HG03045 (cell line): ENCODE measurements around the gene BCKDHB.

Experiments used
- ATAC-seq: cut with Tn5 transposase; IDR thresholded peaks from one replicate; pipeline ENCODE4 v1.9.1; 2021; ENCODE audit warnings: mild to moderate bottlenecking, moderate library complexity; ENCODE audit not compliant: unreplicated experiment

BCKDHB gene

DNA sequence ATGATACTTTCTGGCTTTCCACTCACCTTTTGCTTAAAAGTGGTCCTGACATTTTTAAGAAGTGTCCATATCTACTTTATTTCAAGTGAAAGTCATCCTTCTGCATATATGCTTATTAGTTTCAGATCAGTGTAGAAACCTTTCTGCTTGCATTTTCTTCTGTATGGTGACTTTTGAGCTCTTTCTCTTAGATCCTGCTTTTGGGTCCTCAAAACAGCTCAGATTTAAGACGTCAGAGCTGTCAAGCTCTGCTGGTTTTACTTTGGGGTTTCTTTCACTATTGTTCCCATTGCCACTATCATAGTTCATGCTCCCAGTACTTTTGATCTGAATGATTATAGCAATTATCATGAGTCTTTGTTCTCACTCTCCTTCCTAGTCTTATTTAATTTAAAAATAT, 41.7 kb downstream of the BCKDHB start:
- no peak for ATAC-seq

DNA sequence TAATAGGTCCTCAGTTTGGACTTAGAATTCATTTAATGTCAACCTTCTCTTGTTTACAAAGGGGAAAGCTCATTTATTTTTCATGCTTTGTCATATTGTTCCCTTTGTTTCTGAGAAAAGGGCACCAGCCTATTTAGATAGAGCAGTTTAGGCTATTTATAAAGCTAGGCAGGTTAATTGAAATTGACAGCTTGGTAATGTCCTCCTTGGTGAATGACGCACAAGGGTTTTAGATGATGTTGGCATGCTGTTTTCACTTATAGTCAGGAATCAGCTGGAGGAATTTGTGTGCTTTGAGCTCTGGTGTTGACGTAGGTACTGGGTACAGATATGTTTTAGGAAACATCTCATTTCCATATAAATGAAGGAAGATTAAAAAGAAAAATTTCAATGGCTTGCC, 45.2 kb downstream of the BCKDHB start:
- no peak for ATAC-seq

DNA sequence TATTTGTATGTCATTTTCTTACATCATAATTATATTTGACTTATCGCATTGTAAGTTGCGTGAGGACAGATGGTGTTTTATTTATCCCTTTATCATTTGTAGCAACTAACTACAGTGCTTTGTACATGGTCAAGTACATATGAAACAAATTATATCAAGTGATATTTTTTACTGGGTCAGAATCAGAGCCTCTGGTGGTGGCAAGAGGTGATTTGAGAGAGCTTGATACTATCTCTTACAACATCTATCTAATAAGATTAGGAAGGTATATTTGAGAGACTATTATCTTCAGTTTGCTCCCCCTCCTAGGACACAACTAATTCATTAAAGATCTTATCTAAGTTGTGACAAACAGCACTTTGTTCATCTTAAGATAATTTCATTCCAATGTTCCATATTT, 47.7 kb downstream of the BCKDHB start:
- no peak for ATAC-seq

DNA sequence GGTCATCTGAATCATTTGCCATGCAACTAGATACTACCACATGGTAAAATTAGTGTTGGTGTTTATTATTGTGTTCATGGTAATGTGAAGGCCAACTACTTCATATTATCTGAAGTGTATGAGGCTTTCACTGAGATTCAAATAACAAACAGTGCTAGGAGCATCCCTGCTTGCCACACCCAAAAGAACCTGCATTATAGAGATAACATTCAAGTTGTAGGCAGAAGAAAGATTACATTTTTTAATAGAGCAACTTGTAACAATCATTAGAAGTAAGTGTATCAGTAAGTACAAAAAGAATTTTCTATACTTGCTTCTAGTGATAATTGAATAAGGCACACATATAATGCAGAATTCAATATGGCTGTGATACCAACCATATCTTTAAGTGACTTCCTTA, 49.8 kb downstream of the BCKDHB start:
- no peak for ATAC-seq

DNA sequence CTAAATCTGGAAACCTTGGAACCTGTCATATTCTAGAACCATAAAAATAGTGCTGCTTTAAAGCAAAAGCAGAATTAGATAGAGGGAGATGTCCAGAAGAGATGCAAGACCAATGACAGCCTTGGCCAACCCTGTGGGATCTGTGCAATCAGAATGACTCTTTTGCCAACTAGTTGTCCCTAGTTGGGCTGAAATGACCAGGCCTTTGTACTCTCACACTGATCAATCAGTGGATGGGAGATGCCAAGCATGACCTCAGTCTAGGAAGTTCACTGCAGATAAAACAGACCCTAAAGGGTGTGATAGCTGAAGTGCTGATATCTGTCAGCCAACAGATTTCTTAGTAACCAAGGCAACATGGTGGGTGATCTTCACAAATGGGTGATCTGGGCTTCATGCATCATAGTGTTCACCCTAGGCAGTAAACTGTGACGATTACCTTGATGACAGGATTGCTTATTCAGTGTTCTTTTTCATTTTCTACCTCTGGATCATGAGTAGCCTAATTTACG, 52.1 kb downstream of the BCKDHB start:
- no peak for ATAC-seq

DNA sequence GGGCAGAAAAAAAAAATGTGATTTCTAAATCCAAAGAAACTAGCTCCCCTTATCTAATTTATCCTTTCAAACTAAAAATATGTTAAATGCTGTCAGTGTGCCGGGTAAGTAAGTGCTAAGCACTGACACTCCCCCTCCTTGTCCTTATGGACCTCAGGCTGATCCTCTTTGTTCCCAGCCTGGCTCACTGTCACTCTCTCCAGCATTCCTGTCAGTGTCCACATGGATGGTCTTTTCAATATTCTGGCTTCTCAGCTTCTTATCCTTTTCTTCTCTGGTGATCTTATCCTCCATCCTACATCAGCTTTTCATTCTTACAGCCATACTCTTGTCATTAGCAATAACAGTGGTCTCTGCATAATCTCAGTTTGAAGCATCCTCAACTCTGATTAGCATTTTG, 55.0 kb downstream of the BCKDHB start:
- no peak for ATAC-seq

DNA sequence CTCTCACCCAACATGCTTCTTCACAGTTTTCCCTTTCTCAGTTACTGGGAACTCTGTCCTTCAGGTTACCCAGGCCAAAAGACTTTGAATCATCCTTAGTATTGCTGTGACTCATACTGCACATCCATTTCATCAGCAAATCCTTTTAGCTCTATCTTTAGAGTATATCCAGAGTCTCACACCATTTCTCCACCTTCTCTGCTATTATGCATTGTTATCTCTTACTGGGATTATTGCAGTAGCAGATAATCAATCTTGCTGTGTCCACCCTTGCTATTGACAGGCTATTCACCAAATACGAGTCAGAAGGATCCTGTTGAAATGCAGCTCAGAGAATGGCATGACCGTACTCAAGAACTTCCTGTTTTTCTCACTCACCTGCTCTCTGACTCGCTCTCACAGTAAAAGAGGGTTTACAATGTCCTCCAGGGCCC, 57.3 kb downstream of the BCKDHB start:
- ATAC-seq = peak; percentile 57

DNA sequence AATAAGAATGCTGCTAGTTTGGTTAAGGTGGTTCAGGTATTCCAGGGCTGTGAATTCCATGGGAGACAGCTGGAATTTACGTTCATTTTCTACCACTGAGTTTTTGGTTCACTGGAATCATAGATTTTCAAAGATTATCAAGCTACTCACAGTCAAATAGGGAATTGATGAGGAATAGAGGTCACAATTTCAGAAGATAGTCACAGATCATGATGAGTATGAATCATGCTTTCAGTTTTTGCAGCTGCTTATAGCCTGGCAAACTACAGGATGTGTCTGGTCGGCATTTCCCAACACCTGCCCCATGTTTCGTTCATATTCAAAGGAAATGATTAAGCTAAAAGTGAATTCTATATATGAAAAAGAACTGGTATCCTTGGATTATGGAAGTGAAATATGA, 58.7 kb downstream of the BCKDHB start:
- peak; percentile 95 for ATAC-seq

DNA sequence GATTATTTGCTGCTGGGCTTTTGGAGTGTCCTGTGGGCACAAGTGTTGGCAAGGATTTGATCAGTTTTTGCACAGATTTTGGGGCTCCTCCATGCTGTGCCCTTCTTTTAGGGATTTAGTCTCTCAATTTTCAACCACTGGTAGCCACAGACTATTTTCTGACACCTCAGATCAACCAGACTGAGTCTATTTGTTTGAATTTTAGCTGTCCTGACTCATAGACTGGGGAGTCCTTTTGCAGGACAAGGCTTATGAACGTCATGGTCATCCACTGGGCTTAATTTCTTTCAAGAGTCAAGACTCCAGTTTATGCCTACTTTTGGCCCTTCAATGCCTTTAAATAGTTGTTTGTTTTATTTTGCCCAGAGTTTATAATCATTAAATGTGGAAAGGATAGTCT, 59.3 kb downstream of the BCKDHB start:
- ATAC-seq = no peak

DNA sequence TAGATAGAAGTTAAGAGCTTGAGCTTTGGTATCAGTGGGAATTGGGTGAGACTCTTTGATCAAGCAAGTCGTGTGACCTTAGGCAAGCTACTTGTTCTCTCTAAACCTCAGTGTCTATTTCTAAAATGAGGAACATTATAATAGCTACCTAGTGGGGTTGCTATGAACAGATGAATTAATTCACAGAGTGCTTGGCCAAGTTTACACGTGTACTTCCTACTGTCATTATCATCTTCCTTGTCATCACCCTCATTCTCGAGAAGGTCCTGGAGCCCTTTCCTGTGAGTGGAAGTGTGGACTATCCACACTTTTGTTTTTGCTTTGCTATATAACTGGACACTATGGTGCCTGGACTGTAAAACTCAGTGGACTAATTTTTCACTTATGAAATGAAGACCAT, 64.0 kb downstream of the BCKDHB start:
- ATAC-seq = no peak

- no peak for ATAC-seq
Observed at GRCh38 chr6:80173411-80173810, 66.9 kb downstream of the BCKDHB start.

GRCh38 chr6:80174900-80175572, 68.6 kb downstream of the BCKDHB start:
- ATAC-seq = no peak

DNA sequence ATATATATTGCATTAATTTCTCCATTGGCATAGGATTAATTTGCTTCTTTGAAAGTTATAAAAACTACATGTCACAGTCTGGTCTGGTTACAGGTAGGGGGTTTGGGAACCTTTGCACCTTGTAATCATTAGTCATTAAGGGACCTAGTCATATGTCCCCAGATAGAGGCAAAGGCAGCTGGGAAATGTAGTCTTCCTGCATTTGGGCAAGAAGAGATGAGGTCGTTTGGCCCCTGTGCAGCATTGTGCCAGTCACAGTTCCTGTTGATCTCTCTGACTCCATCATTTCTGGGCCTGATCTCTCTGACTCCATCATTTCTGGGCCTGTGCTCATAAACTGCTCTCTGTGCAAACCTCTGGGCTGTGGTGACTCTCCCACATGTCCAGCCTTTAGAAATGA, 73.2 kb downstream of the BCKDHB start:
- ATAC-seq = no peak

GRCh38 chr6:80181352-80182081, 75.0 kb downstream of the BCKDHB start:
- no peak for ATAC-seq

GRCh38 chr6:80182308-80182707, 75.8 kb downstream of the BCKDHB start:
- ATAC-seq = no peak

DNA sequence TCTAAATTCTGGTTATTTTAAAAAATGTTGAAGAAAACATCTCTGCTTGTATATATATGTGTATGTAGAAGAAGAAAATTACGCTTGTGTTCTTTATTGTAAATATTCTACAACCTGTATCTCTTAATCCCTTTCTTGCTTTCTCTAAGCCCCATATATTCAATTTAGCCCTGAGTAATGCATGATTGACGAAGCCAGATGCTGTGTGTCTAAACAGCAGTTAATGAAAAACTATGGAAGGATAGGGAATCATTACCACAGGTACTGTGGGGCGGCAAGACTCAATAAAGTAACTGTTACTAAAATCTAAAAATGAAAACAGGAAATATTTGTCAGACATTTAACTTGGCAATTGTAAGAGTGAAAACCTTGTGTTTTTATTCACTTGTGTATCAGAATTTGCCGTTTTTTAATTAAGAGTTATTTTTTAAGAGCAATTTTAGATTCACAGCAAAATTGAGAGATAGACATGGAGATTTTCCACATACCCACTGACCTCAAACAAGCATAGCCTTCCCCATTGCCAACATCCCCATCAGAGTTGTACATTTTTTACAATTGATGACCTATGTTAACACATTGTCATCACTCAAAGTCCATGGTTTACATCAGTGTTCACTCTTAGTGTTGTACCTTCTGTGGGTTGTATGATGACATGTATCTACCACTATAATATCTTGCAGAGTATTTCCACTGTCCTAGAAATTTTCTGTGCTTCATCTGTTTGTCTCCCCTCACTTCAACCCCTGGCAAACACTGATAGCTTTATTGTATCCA, 76.7 kb downstream of the BCKDHB start:
- no peak for ATAC-seq

DNA sequence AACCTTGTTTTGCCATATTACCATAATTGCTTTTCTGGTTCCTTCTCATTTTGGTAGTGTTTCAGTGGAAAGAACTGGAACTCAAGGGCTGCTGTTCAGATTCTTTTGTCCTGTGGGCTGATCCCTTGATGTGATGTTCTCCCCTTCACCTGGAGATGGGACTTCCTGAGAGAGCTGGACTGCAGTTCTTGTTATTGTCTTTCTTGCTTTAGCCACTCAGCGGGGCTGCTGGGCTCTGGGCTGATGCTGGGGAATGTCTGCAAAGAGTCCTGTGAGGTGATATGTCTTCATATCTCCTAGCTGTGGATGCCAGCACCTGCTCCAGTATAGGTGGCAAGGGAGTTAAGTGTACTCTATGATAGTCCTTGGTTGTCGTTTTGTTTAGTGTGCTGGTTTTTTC, 79.0 kb downstream of the BCKDHB start:
- ATAC-seq = no peak

- ATAC-seq = no peak
Observed at GRCh38 chr6:80186082-80186481, 79.6 kb downstream of the BCKDHB start.

DNA sequence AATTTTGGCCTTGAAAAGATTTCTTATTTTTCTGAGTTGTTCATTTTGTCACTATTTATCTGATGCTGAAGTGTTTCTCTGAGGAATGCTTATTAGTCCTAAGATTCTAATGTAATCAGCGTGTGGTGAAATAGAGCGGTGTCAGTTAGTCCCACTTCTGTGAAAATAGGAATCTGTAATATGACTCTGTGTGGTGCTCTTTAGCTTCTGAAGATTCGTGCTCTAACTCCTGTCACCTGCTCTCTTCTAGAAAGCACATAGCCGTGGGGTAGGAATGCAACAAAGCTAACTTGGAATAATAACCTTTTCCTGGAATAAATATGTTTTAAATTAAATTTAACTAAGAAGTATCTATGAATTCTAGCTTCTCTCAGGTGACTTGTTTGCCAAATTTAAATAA, 90.4 kb downstream of the BCKDHB start:
- no peak for ATAC-seq

DNA sequence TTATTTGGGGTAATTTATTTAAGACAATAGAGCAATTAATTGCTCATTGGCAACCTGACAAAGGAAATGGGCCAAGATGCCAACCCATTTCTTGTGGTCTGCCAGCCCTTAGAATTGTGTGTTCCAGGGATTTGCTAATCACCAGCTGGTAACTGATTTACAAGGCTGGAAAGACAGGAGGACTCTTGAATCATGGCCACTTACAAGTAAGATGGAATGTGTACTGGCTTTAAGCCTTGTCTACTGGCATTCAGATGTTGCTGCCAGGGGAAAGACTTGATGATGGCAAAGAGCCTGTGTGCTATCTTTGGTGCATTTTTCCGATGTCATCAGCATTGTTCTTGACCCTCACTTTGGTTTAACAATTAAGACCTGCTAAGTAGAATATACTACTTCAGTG, 91.0 kb downstream of the BCKDHB start:
- no peak for ATAC-seq

DNA sequence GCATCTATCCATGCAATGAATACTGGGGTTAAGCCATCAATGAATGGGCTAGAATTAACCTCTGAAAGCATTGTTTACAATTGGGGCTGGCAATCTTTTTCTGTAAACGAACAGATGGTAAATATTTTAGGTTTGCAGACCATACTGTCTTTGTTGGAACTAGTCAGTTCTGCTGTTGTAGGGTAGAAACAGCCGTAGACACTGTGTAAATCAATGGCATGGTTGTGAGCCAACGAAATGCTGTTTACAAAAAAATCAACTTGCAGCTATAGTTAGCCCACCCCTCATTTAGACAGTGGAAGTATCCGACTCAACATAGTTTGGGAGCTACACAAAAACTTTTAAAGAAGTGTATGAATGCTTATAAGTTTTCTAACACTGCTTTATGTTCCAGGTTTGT, 91.5 kb downstream of the BCKDHB start:
- no peak for ATAC-seq

- no peak for ATAC-seq
Observed at GRCh38 chr6:80203283-80203682, 96.8 kb downstream of the BCKDHB start.
